OCI-LY1 (cell line): ENCODE data around the gene PRPF31.

ENCODE experiments used
- H2AFZ ChIP-seq: fragments of 200-600 bp; sonication (generic), shearing (Covaris generic); 2 replicates; pipeline ENCODE4 v1.6.0; 2014; ENCODE audit warnings: antibody characterized with exemption, mild to moderate bottlenecking, low read length
- H3F3A ChIP-seq: fragments of 200-600 bp; sonication (generic), shearing (Covaris generic); 2 replicates; pipeline ENCODE4 v1.6.0; 2014; ENCODE audit warnings: mild to moderate bottlenecking, antibody characterized with exemption, low read length, moderate library complexity; ENCODE audit not compliant: insufficient read depth
- H3K27ac ChIP-seq: fragments of 200-600 bp; sonication (generic); 2 replicates; pipeline ENCODE4 v1.5.1; 2014; ENCODE audit warnings: low read length, mixed run types, mild to moderate bottlenecking, low read depth; ENCODE audit not compliant: poor library complexity, severe bottlenecking
- H3K27me3 ChIP-seq: fragments of 200-600 bp; sonication (generic); 2 replicates; pipeline ENCODE4 v1.6.0; 2014; ENCODE audit warnings: antibody characterized with exemption, mild to moderate bottlenecking, low read length, moderate library complexity; ENCODE audit not compliant: insufficient read depth
- H3K36me3 ChIP-seq: fragments of 200-600 bp; sonication (generic); 2 replicates; pipeline ENCODE4 v1.6.1; 2014; ENCODE audit warnings: mild to moderate bottlenecking, antibody characterized with exemption, low read length, moderate library complexity, mixed read lengths; ENCODE audit not compliant: insufficient read depth
- H3K4me1 ChIP-seq: fragments of 200-600 bp; sonication (generic); 2 replicates; pipeline ENCODE4 v1.5.1; 2014; ENCODE audit warnings: mild to moderate bottlenecking, low read length, moderate library complexity; ENCODE audit not compliant: insufficient read depth, severe bottlenecking
- H3K4me2 ChIP-seq: fragments of 200-600 bp; sonication (generic), shearing (Covaris generic); 2 replicates; pipeline ENCODE4 v1.6.1; 2014; ENCODE audit warnings: low read length
- H3K4me3 ChIP-seq: fragments of 200-600 bp; sonication (generic); 2 replicates; pipeline ENCODE4 v1.5.1; 2014; ENCODE audit warnings: low read length, low read depth, mild to moderate bottlenecking, mixed read lengths; ENCODE audit not compliant: poor library complexity, severe bottlenecking
- H3K79me2 ChIP-seq: fragments of 200-600 bp; shearing (Covaris generic); 2 replicates; pipeline ENCODE4 v1.6.1; 2016; ENCODE audit warnings: mixed run types, low read length, mixed read lengths; ENCODE audit not compliant: insufficient read depth
- H3K9ac ChIP-seq: fragments of 200-600 bp; sonication (generic), shearing (Covaris generic); 2 replicates; pipeline ENCODE4 v1.6.1; 2014; ENCODE audit warnings: mild to moderate bottlenecking, low read length, mixed read lengths
- H3K9me2 ChIP-seq: fragments of 200-600 bp; sonication (generic), shearing (Covaris generic); 2 replicates; pipeline ENCODE4 v1.6.1; 2014; ENCODE audit warnings: low read depth, mild to moderate bottlenecking, low read length, mixed read lengths
- H3K9me3 ChIP-seq: fragments of 200-600 bp; shearing (Covaris generic); 2 replicates; pipeline ENCODE4 v1.6.1; 2014; ENCODE audit warnings: low read length, mixed read lengths
- H4K20me1 ChIP-seq: fragments of 200-600 bp; sonication (generic), shearing (Covaris generic); 2 replicates; pipeline ENCODE4 v1.6.0; 2016; ENCODE audit warnings: mild to moderate bottlenecking, low read length; ENCODE audit not compliant: insufficient read depth
- EZH2 ChIP-seq: fragments of 200-600 bp; sonication (generic), shearing (Covaris generic); IDR thresholded peaks from 2 replicates; pipeline ENCODE4 v1.8.0; 2017; ENCODE audit warnings: borderline replicate concordance, mixed run types, mild to moderate bottlenecking, antibody characterized with exemption, low read length, moderate library complexity, mixed read lengths
- TF ChIP-seq, protein P1 (sequence below): fragments of 200-600 bp; sonication (generic), shearing (Covaris generic); IDR thresholded peaks from 2 replicates; pipeline ENCODE4 v1.5.1; 2017; ENCODE audit warnings: mild to moderate bottlenecking, antibody characterized with exemption, low read length, moderate library complexity, mixed read lengths

The PRPF31 gene

DNA sequence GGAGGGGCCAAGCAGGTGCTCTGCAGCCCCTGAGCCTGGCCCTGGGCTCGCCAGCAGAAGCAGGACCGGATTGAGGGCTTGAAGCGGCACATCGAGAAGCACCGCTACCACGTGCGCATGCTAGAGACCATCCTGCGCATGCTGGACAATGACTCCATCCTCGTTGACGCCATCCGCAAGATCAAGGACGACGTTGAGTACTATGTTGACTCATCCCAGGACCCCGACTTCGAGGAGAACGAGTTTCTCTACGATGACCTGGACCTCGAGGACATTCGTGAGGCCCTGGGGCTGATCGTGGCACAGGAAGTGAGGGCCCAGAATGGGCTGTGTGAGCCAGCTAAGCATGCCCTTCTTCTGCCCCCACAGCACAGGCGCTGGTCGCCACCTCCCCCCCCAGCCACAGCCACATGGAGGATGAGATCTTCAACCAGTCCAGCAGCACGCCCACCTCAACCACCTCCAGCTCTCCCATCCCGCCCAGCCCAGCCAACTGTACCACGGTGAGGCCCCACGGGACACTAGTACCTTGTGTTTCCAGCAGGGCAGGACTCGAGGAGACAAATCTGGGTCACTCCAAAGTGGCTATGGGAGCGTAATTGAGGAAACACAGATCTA, 30.1 kb downstream of the PRPF31 start:
- Histone ChIP-seq H3K9me2 (no peaks in the 10 kb centered on the region), H4K20me1 (no peaks in the 10 kb centered on the region), H3K27ac (no peak overlapping the region), H3F3A (no peaks in the 10 kb centered on the region), H3K4me2 (no peak overlapping the region), H3K27me3 (no peaks in the 10 kb centered on the region), H2AFZ (no peak overlapping the region), H3K79me2 (0 out of 2 replicates have a peak, but pooled peaks cover 10% of the 10 kb centered on the region), H3K36me3 (peaks cover 99% of the 10 kb centered on the region), H3K4me3 (no peak overlapping the region), H3K4me1 (no peaks in the 10 kb centered on the region), H3K9ac (no peak overlapping the region), H3K9me3 (no peaks in the 10 kb centered on the region)
- TF ChIP-seq, protein P1, sequence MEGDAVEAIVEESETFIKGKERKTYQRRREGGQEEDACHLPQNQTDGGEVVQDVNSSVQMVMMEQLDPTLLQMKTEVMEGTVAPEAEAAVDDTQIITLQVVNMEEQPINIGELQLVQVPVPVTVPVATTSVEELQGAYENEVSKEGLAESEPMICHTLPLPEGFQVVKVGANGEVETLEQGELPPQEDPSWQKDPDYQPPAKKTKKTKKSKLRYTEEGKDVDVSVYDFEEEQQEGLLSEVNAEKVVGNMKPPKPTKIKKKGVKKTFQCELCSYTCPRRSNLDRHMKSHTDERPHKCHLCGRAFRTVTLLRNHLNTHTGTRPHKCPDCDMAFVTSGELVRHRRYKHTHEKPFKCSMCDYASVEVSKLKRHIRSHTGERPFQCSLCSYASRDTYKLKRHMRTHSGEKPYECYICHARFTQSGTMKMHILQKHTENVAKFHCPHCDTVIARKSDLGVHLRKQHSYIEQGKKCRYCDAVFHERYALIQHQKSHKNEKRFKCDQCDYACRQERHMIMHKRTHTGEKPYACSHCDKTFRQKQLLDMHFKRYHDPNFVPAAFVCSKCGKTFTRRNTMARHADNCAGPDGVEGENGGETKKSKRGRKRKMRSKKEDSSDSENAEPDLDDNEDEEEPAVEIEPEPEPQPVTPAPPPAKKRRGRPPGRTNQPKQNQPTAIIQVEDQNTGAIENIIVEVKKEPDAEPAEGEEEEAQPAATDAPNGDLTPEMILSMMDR, result no peak
- no peak for TF ChIP-seq EZH2

DNA sequence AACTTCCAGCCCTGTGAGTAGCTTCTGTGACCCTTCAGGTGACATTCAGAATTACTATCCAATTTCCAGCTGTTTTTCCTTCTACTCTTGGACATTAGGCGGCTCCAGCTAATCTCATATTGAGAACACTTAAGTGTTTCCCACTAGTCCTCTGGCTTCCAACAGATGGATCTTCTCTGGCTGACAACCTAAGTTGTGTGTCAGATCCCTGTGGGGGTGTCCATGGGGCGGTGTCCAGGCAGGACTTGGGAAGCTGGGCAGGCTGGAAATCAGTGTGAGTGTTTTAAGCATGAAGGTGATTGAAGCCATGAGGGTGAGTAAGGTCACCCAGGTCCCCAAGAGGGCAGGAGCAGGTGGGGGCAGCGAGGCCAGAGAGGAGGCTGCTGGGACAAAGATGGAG, 32.1 kb downstream of the PRPF31 start:
- no peaks in the 10 kb centered on the region for H3K79me2 ChIP-seq
- no peak overlapping the region for H3K9ac ChIP-seq
- no peak overlapping the region for H3K27ac ChIP-seq
- no peaks in the 10 kb centered on the region for H3F3A ChIP-seq
- H3K9me2 ChIP-seq, result no peaks in the 10 kb centered on the region
- H2AFZ ChIP-seq, result no peak overlapping the region
- no peak overlapping the region for H3K4me3 ChIP-seq
- no peak overlapping the region for H3K4me2 ChIP-seq
- H3K4me1 ChIP-seq, result no peaks in the 10 kb centered on the region
- H3K9me3 ChIP-seq, result no peaks in the 10 kb centered on the region
- H4K20me1 ChIP-seq, result no peaks in the 10 kb centered on the region
- no peaks in the 10 kb centered on the region for H3K27me3 ChIP-seq
- no peak for TF ChIP-seq EZH2
- TF ChIP-seq, protein P1, result no peak
- peaks cover 98% of the 10 kb centered on the region for H3K36me3 ChIP-seq

DNA sequence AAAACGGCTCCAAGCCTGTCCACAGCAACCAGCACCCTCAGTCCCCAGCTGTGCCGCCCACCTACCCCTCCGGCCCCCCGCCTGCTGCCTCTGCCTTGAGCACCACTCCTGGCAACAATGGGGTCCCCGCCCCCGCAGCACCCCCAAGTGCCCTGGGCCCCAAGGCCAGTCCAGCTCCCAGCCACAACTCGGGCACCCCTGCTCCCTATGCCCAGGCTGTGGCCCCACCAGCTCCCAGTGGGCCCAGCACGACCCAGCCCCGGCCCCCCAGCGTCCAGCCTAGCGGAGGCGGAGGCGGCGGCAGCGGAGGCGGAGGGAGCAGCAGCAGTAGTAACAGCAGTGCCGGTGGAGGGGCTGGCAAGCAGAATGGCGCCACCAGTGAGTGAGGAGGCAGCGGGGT, 32.6 kb downstream of the PRPF31 start:
- Histone ChIP-seq H3K4me2 (no peak overlapping the region), H3K27ac (no peak overlapping the region), H3K27me3 (no peaks in the 10 kb centered on the region), H3F3A (no peaks in the 10 kb centered on the region), H4K20me1 (no peaks in the 10 kb centered on the region), H3K9me3 (no peaks in the 10 kb centered on the region), H3K36me3 (peaks cover 98% of the 10 kb centered on the region), H3K9me2 (no peaks in the 10 kb centered on the region), H2AFZ (no peak overlapping the region), H3K79me2 (no peaks in the 10 kb centered on the region), H3K9ac (no peak overlapping the region), H3K4me1 (no peaks in the 10 kb centered on the region), H3K4me3 (no peak overlapping the region)
- TF ChIP-seq, protein P1, result no peak
- TF ChIP-seq EZH2, result no peak
